BLaER1 treated with 17β-estradiol and CSF1 and Interleukin-3, amounts not matched to agents 10 nM and 100 nM (cell line): ENCODE data around the gene RTKN2.

ENCODE experiments used
- H3K27ac ChIP-seq, 11 experiments: shearing (Covaris generic); formaldehyde crosslinking; 2 replicates each; pipeline ENCODE4 v1.8.1; 2022
- H3K27me3 ChIP-seq, 11 experiments: shearing (Covaris generic); formaldehyde crosslinking; 2 replicates each; pipeline ENCODE4 v1.8.1; 2022
- H3K36me3 ChIP-seq, 11 experiments: shearing (Covaris generic); formaldehyde crosslinking; 2 replicates each; pipeline ENCODE4 v1.8.1; 2022
- H3K4me1 ChIP-seq, 10 experiments: shearing (Covaris generic); formaldehyde crosslinking; 2 replicates each; pipeline ENCODE4 v1.8.1; 2022
- H3K4me2 ChIP-seq, 11 experiments: shearing (Covaris generic); formaldehyde crosslinking; 2 replicates each; pipeline ENCODE4 v1.8.1; 2022
- H3K4me3 ChIP-seq, 10 experiments: shearing (Covaris generic); formaldehyde crosslinking; 2 replicates each; pipeline ENCODE4 v1.8.1; 2022
- H3K9ac ChIP-seq, 11 experiments: shearing (Covaris generic); formaldehyde crosslinking; 2 replicates each; pipeline ENCODE4 v1.8.1; 2022
- H3K9me3 ChIP-seq, 11 experiments: shearing (Covaris generic); formaldehyde crosslinking; replicated peaks in 1 of 11; 2 replicates each; pipeline ENCODE4 v1.8.1; 2022
- H4K20me1 ChIP-seq, 11 experiments: shearing (Covaris generic); formaldehyde crosslinking; 2 replicates each; pipeline ENCODE4 v1.8.1; 2022
- Cebpa-rat ChIP-seq, 11 experiments: shearing (Covaris generic); IDR thresholded peaks; 2 replicates each; pipeline ENCODE4 v1.8.1; 2022

The RTKN2 gene

GRCh38 chr10:62268399-62269114 lies at the start of gene RTKN2:
RTKN2 (minus strand) TSS chr10:62268844; CDS start chr10:62268610, 234 bp downstream.
- no peak for TF ChIP-seq Cebpa-rat (IDR thresholded peaks at IDR 0.05)
- Histone ChIP-seq H3K27me3 (no peaks in the 10 kb centered on the region), H3K9me3 (no peaks in the 10 kb centered on the region), H3K9ac (peak within 1 kb of the TSS; percentile 74 to 89 (median 85)), H3K36me3 (0 out of 22 replicates have a peak, but pooled peaks cover 0 to under 1% (median 0%) of the 10 kb centered on the region in 11 experiments), H3K4me3 (peak within 1 kb of the TSS; percentile 66 to 94 (median 86)), H3K4me2 (peak within 1 kb of the TSS; percentile 80 to 100 (median 97)), H4K20me1 (peaks cover 0 to 18% (median 0%) of the 10 kb centered on the region in 11 experiments; a peak in 5 of 22 replicates), H3K27ac (peak within 1 kb of the TSS in 10 of 11 experiments; percentile 44 to 88 (median 80); a peak in 19 of 22 replicates), H3K4me1 (peaks cover 20 to 47% (median 39%) of the 10 kb centered on the region in 10 experiments)

- Histone ChIP-seq H3K9me3 (no peaks in the 10 kb centered on the region), H3K4me3 (no peak overlapping the region), H3K4me2 (no peak overlapping the region), H4K20me1 (no peaks in the 10 kb centered on the region), H3K27ac (no peak overlapping the region), H3K4me1 (no peaks in the 10 kb centered on the region), H3K9ac (no peak overlapping the region), H3K36me3 (no peaks in the 10 kb centered on the region), H3K27me3 (no peaks in the 10 kb centered on the region)
- TF ChIP-seq Cebpa-rat (IDR thresholded peaks at IDR 0.05) = no peak
These were observed 48.6 kb upstream of the RTKN2 start for GRCh38 chr10:62317257-62317656.

GRCh38 chr10:62309254-62309653 lies 40.6 kb upstream of the RTKN2 start:
- TF ChIP-seq Cebpa-rat (IDR thresholded peaks at IDR 0.05) = no peak
- H3K27me3 ChIP-seq = no peaks in the 10 kb centered on the region
- no peaks in the 10 kb centered on the region for H3K9me3 ChIP-seq

GRCh38 chr10:62308101-62308500 lies 39.5 kb upstream of the RTKN2 start:
- no peak overlapping the region for H3K4me2 ChIP-seq
- H3K4me3 ChIP-seq = no peak overlapping the region
- H3K4me1 ChIP-seq = peaks cover 0 to 16% (median 5%) of the 10 kb centered on the region in 10 experiments; a peak in 9 of 20 replicates
- no peak for TF ChIP-seq Cebpa-rat (IDR thresholded peaks at IDR 0.05)
- no peaks in the 10 kb centered on the region for H4K20me1 ChIP-seq
- no peak overlapping the region for H3K27ac ChIP-seq
- no peaks in the 10 kb centered on the region for H3K27me3 ChIP-seq
- no peaks in the 10 kb centered on the region for H3K9me3 ChIP-seq
- no peak overlapping the region for H3K9ac ChIP-seq
- no peaks in the 10 kb centered on the region for H3K36me3 ChIP-seq

More at GRCh38 chr10:62309254-62309653, 40.6 kb upstream of the RTKN2 start:
- Histone ChIP-seq H4K20me1 (no peaks in the 10 kb centered on the region), H3K4me2 (no peak overlapping the region), H3K27ac (no peak overlapping the region), H3K9ac (no peak overlapping the region), H3K4me3 (no peak overlapping the region), H3K4me1 (peaks cover 0 to 16% (median 5%) of the 10 kb centered on the region in 10 experiments; a peak in 9 of 20 replicates), H3K36me3 (no peaks in the 10 kb centered on the region)

GRCh38 chr10:62307635-62308034 lies 39.0 kb upstream of the RTKN2 start:
- TF ChIP-seq Cebpa-rat (IDR thresholded peaks at IDR 0.05) = no peak

GRCh38 chr10:62306663-62307062 lies 38.0 kb upstream of the RTKN2 start:
- Histone ChIP-seq H3K27me3 (no peaks in the 10 kb centered on the region), H3K9ac (no peak overlapping the region), H4K20me1 (no peaks in the 10 kb centered on the region), H3K27ac (no peak overlapping the region), H3K4me3 (no peak overlapping the region), H3K4me1 (peaks cover 0 to 16% (median 5%) of the 10 kb centered on the region in 10 experiments; a peak in 9 of 20 replicates), H3K36me3 (no peaks in the 10 kb centered on the region), H3K4me2 (peak overlapping the region in 6 of 11 experiments; percentile 8 to 44 (median 16); a peak in 6 of 22 replicates), H3K9me3 (peaks cover 0 to 4% (median 0%) of the 10 kb centered on the region in 11 experiments; a peak in 9 of 22 replicates)
- no peak for TF ChIP-seq Cebpa-rat (IDR thresholded peaks at IDR 0.05)

More at GRCh38 chr10:62307635-62308034, 39.0 kb upstream of the RTKN2 start:
- no peak overlapping the region for H3K4me3 ChIP-seq
- no peaks in the 10 kb centered on the region for H4K20me1 ChIP-seq
- no peak overlapping the region for H3K4me2 ChIP-seq
- H3K9ac ChIP-seq = no peak overlapping the region
- H3K27ac ChIP-seq = no peak overlapping the region
- H3K36me3 ChIP-seq = no peaks in the 10 kb centered on the region
- H3K9me3 ChIP-seq = no peaks in the 10 kb centered on the region
- peaks cover 0 to 16% (median 5%) of the 10 kb centered on the region in 10 experiments; a peak in 9 of 20 replicates for H3K4me1 ChIP-seq
- no peaks in the 10 kb centered on the region for H3K27me3 ChIP-seq

GRCh38 chr10:62305813-62306212 lies 37.2 kb upstream of the RTKN2 start:
- no peaks in the 10 kb centered on the region for H3K36me3 ChIP-seq
- H4K20me1 ChIP-seq = no peaks in the 10 kb centered on the region
- no peak overlapping the region for H3K4me3 ChIP-seq
- peak overlapping the region in 2 of 11 experiments; percentile 2; a peak in 1 of 22 replicates for H3K4me2 ChIP-seq
- no peak overlapping the region for H3K27ac ChIP-seq
- no peak overlapping the region for H3K9ac ChIP-seq
- H3K9me3 ChIP-seq = peaks cover 5 to 12% (median 8%) of the 10 kb centered on the region in 11 experiments
- no peaks in the 10 kb centered on the region for H3K27me3 ChIP-seq
- H3K4me1 ChIP-seq = peaks cover 0 to 16% (median 5%) of the 10 kb centered on the region in 10 experiments; a peak in 9 of 20 replicates
- no peak for TF ChIP-seq Cebpa-rat (IDR thresholded peaks at IDR 0.05)

- Histone ChIP-seq H3K36me3 (no peaks in the 10 kb centered on the region), H3K9ac (no peak overlapping the region), H3K4me3 (no peak overlapping the region), H4K20me1 (no peaks in the 10 kb centered on the region), H3K27ac (no peak overlapping the region), H3K4me1 (peaks cover 0 to 16% (median 5%) of the 10 kb centered on the region in 10 experiments; a peak in 9 of 20 replicates), H3K9me3 (peaks cover 7 to 27% (median 10%) of the 10 kb centered on the region in 11 experiments), H3K4me2 (no peak overlapping the region), H3K27me3 (no peaks in the 10 kb centered on the region)
- TF ChIP-seq Cebpa-rat (IDR thresholded peaks at IDR 0.05) = no peak
These were observed 35.3 kb upstream of the RTKN2 start for GRCh38 chr10:62303922-62304321.

GRCh38 chr10:62302760-62303159 lies 34.1 kb upstream of the RTKN2 start:
- Histone ChIP-seq H3K4me1 (peaks cover 0 to 16% (median 5%) of the 10 kb centered on the region in 10 experiments; a peak in 9 of 20 replicates), H3K4me3 (no peak overlapping the region), H3K27me3 (no peaks in the 10 kb centered on the region), H3K9ac (no peak overlapping the region), H3K36me3 (no peaks in the 10 kb centered on the region), H3K9me3 (peaks cover 7 to 27% (median 10%) of the 10 kb centered on the region in 11 experiments), H3K27ac (no peak overlapping the region), H3K4me2 (no peak overlapping the region), H4K20me1 (no peaks in the 10 kb centered on the region)
- TF ChIP-seq Cebpa-rat (IDR thresholded peaks at IDR 0.05) = no peak
